HEK293 (cell line): ENCODE data around the gene RACGAP1.
A peak's percentile ranks its signal among the peaks of the same experiment; 100 is the strongest.

Experiments used
- CTCF ChIA-PET: fragments of 350-600 bp; formaldehyde crosslinking; extraction: SDS; loops from one replicate; lab custom pipeline; 2021; ENCODE audit warnings: antibody characterized with exemption; lab: Yijun Ruan, JAX
- POLR2A ChIA-PET: fragments of 300-600 bp; formaldehyde crosslinking; extraction: SDS; loops from one replicate; lab custom pipeline; 2020; ENCODE audit warnings: antibody characterized with exemption, inconsistent platforms; lab: Yijun Ruan, JAX
- H3K27ac ChIP-seq: fragments of 200-500 bp; sonication (Bioruptor generic); 2 replicates; pipeline ENCODE4 v1.5.1; 2014; ENCODE audit warnings: low read depth, low read length, control low read depth, inconsistent platforms; ENCODE audit errors: extremely low read depth
- H3K36me3 ChIP-seq, 2 experiments: fragments of 200-500 bp in 1 of 2; sonication (Bioruptor generic) in 1 of 2; 1 replicate in 1 of 2; 2 replicates in 1 of 2; pipeline ENCODE4 v1.5.1; 2014 to 2017; ENCODE audit warnings: inconsistent platforms in 2 of 2, low read length in 2 of 2; ENCODE audit not compliant: control insufficient read depth in 2 of 2, insufficient read depth in 1 of 2
- H3K4me1 ChIP-seq: fragments of 200-500 bp; sonication (Bioruptor generic); 2 replicates; pipeline ENCODE4 v1.5.1; 2014; ENCODE audit warnings: mild to moderate bottlenecking, low read length, inconsistent platforms; ENCODE audit not compliant: control insufficient read depth, insufficient read depth
- H3K4me3 ChIP-seq: 2 replicates; pipeline ENCODE4 v1.5.1; 2011; ENCODE audit warnings: low read depth, mild to moderate bottlenecking, control low read depth, low read length, moderate library complexity
- H3K9me3 ChIP-seq: fragments of 200-500 bp; sonication (Bioruptor generic); 2 replicates; pipeline ENCODE4 v1.5.1; 2014; ENCODE audit warnings: low read depth, low read length, inconsistent platforms; ENCODE audit not compliant: control insufficient read depth, insufficient read depth
- EGR2 ChIP-seq: fragments of 450-650 bp; formaldehyde crosslinking; IDR thresholded peaks from 2 replicates; pipeline ENCODE4 v1.5.1; 2016; ENCODE audit warnings: low read depth, missing biosample characterization, missing genetic modification characterization
- FEZF1 ChIP-seq: fragments of 450-650 bp; formaldehyde crosslinking; IDR thresholded peaks from 2 replicates; pipeline ENCODE4 v1.5.1; 2016; ENCODE audit warnings: missing biosample characterization, missing genetic modification characterization
- MZF1 ChIP-seq: fragments of 450-650 bp; formaldehyde crosslinking; IDR thresholded peaks from 2 replicates; pipeline ENCODE4 v1.5.1; 2017; ENCODE audit warnings: missing biosample characterization, missing genetic modification characterization, borderline replicate concordance
- PRDM1 ChIP-seq: fragments of 450-650 bp; formaldehyde crosslinking; IDR thresholded peaks from 2 replicates; pipeline ENCODE4; 2016; ENCODE audit warnings: missing biosample characterization, missing genetic modification characterization
- PRDM10 ChIP-seq: fragments of 450-650 bp; formaldehyde crosslinking; IDR thresholded peaks from 2 replicates; pipeline ENCODE4 v1.5.1; 2016; ENCODE audit warnings: missing biosample characterization, missing genetic modification characterization
- SALL2 ChIP-seq: fragments of 450-650 bp; formaldehyde crosslinking; IDR thresholded peaks from 2 replicates; pipeline ENCODE4 v1.5.0; 2017; ENCODE audit warnings: missing biosample characterization, mild to moderate bottlenecking, missing genetic modification characterization, borderline replicate concordance
- SP2 ChIP-seq: fragments of 450-650 bp; formaldehyde crosslinking; IDR thresholded peaks from 2 replicates; pipeline ENCODE4 v1.5.1; 2016; ENCODE audit warnings: missing biosample characterization, missing genetic modification characterization
- SP7 ChIP-seq: fragments of 450-650 bp; formaldehyde crosslinking; IDR thresholded peaks from 2 replicates; pipeline ENCODE4 v1.5.1; 2016; ENCODE audit warnings: missing biosample characterization, missing genetic modification characterization
- WT1 ChIP-seq: fragments of 450-650 bp; formaldehyde crosslinking; IDR thresholded peaks from 2 replicates; pipeline ENCODE4 v1.5.1; 2016; ENCODE audit warnings: missing biosample characterization, missing genetic modification characterization
- ZFHX2 ChIP-seq: fragments of 450-650 bp; formaldehyde crosslinking; conservative IDR thresholded peaks from 2 replicates; pipeline ENCODE4 v1.5.1; 2016; ENCODE audit warnings: missing biosample characterization, missing genetic modification characterization
- ZFP3 ChIP-seq: fragments of 450-650 bp; formaldehyde crosslinking; IDR thresholded peaks from 2 replicates; pipeline ENCODE4 v1.5.1; 2016; ENCODE audit warnings: low read depth, missing biosample characterization, missing genetic modification characterization
- ZFP69B ChIP-seq: fragments of 450-650 bp; formaldehyde crosslinking; IDR thresholded peaks from 2 replicates; pipeline ENCODE4 v1.5.1; 2016; ENCODE audit warnings: missing biosample characterization, missing genetic modification characterization
- ZNF133 ChIP-seq: fragments of 450-650 bp; formaldehyde crosslinking; IDR thresholded peaks from 2 replicates; pipeline ENCODE4 v1.5.1; 2016; ENCODE audit warnings: missing biosample characterization, missing genetic modification characterization
- ZNF175 ChIP-seq: fragments of 450-650 bp; formaldehyde crosslinking; IDR thresholded peaks from 2 replicates; pipeline ENCODE4 v1.5.1; 2016; ENCODE audit warnings: missing biosample characterization, missing genetic modification characterization
- ZNF214 ChIP-seq: fragments of 450-650 bp; formaldehyde crosslinking; IDR thresholded peaks from 2 replicates; pipeline ENCODE4 v1.5.1; 2017; ENCODE audit warnings: missing biosample characterization, mild to moderate bottlenecking, missing genetic modification characterization, borderline replicate concordance
- ZNF221 ChIP-seq: fragments of 450-650 bp; formaldehyde crosslinking; IDR thresholded peaks from 2 replicates; pipeline ENCODE4 v1.5.1; 2017; ENCODE audit warnings: missing biosample characterization, missing genetic modification characterization, borderline replicate concordance
- ZNF223 ChIP-seq: fragments of 450-650 bp; formaldehyde crosslinking; IDR thresholded peaks from 2 replicates; pipeline ENCODE4 v1.5.1; 2016; ENCODE audit warnings: missing biosample characterization, missing genetic modification characterization
- ZNF292 ChIP-seq: fragments of 450-650 bp; formaldehyde crosslinking; IDR thresholded peaks from 2 replicates; pipeline ENCODE4 v1.5.1; 2016; ENCODE audit warnings: low read depth, missing biosample characterization, missing genetic modification characterization, borderline replicate concordance
- ZNF324 ChIP-seq: fragments of 450-650 bp; formaldehyde crosslinking; IDR thresholded peaks from 2 replicates; pipeline ENCODE4 v1.5.1; 2016; ENCODE audit warnings: missing biosample characterization, missing genetic modification characterization
- ZNF549 ChIP-seq: fragments of 450-650 bp; IDR thresholded peaks from 2 replicates; pipeline ENCODE4 v1.5.1; 2018; ENCODE audit warnings: missing biosample characterization, missing genetic modification characterization, mild to moderate bottlenecking, inconsistent platforms, moderate library complexity
- ZNF600 ChIP-seq: fragments of 450-650 bp; formaldehyde crosslinking; IDR thresholded peaks from 2 replicates; pipeline ENCODE4 v1.5.1; 2016; ENCODE audit warnings: missing biosample characterization, missing genetic modification characterization
- ZNF670 ChIP-seq: fragments of 450-650 bp; formaldehyde crosslinking; IDR thresholded peaks from 2 replicates; pipeline ENCODE4 v1.5.1; 2016; ENCODE audit warnings: missing biosample characterization, missing genetic modification characterization, low read depth
- ZNF677 ChIP-seq: fragments of 450-650 bp; IDR thresholded peaks from 2 replicates; pipeline ENCODE4 v1.5.0; 2018; ENCODE audit warnings: missing biosample characterization, mild to moderate bottlenecking, missing genetic modification characterization, moderate library complexity
- ZSCAN5A ChIP-seq: fragments of 450-650 bp; formaldehyde crosslinking; IDR thresholded peaks from 2 replicates; pipeline ENCODE4 v1.5.1; 2016; ENCODE audit warnings: missing biosample characterization, missing genetic modification characterization
- TF ChIP-seq, protein P1 (sequence below): fragments of 450-650 bp; formaldehyde crosslinking; IDR thresholded peaks from 2 replicates; pipeline ENCODE4 v1.5.1; 2016; ENCODE audit warnings: missing biosample characterization, missing genetic modification characterization, borderline replicate concordance

Gene RACGAP1

DNA sequence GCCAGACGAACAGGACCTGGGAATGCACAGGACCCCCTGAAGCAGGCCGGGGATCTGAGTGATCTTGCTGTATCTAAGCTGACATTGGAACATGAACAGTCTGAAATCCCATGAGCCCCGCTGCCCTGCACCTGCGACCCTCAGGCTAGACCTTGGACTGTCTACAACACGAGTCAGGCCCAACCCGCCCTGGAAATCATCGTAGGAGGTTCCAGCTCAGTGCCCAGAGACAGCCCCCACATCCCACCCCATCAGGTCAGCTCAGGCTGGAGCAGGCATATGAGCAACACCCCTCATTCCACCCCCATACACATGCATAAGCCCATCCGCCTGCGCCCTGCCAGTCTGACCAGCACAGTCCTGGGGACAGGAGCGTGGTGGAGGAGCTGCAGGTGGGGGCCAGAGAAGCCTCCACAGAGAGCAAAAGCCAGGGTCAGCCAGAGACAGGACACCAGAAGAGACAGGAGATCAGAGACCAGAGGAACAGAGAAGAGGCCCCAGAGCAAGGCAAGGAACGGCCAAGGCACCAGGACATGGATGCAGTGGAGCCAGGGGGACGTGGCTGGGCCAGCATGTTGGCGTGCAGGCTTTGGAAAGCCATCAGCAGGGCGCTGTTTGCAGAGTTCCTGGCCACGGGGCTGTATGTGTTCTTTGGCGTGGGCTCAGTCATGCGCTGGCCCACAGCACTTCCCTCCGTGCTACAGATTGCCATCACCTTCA lies 52.5 kb downstream of the RACGAP1 start, which contains the start of gene AQP6:
TSS of gene AQP6 (plus strand) at position 307 of the 720 bp plus-strand sequence. CDS start at position 534, 227 bp downstream.
- H3K4me3 ChIP-seq, result no peak within 1 kb of the TSS
- TF ChIP-seq ZNF221, result no peak
- no peak for TF ChIP-seq ZNF175 (tag by site-specific recombination)
- no peak for TF ChIP-seq ZFP69B
- TF ChIP-seq ZNF214 (tag by site-specific recombination), result no peak
- TF ChIP-seq SALL2 (tag by site-specific recombination), result no peak
- 0 out of 2 replicates have a peak, but pooled peaks have one; percentile 18 for TF ChIP-seq ZNF600 (tag by site-specific recombination)
- no peak for TF ChIP-seq SP7 (tag by site-specific recombination)
- no peak for TF ChIP-seq ZNF292 (tag by site-specific recombination)
- no peak for TF ChIP-seq PRDM1 (tag by site-specific recombination)
- TF ChIP-seq ZNF133 (tag by site-specific recombination), result no peak
- TF ChIP-seq ZSCAN5A, result no peak
- no peak for TF ChIP-seq PRDM10 (tag by site-specific recombination)
- TF ChIP-seq EGR2 (tag by site-specific recombination), result peak; percentile 96
- no peak for TF ChIP-seq ZNF670
- TF ChIP-seq, protein P1, sequence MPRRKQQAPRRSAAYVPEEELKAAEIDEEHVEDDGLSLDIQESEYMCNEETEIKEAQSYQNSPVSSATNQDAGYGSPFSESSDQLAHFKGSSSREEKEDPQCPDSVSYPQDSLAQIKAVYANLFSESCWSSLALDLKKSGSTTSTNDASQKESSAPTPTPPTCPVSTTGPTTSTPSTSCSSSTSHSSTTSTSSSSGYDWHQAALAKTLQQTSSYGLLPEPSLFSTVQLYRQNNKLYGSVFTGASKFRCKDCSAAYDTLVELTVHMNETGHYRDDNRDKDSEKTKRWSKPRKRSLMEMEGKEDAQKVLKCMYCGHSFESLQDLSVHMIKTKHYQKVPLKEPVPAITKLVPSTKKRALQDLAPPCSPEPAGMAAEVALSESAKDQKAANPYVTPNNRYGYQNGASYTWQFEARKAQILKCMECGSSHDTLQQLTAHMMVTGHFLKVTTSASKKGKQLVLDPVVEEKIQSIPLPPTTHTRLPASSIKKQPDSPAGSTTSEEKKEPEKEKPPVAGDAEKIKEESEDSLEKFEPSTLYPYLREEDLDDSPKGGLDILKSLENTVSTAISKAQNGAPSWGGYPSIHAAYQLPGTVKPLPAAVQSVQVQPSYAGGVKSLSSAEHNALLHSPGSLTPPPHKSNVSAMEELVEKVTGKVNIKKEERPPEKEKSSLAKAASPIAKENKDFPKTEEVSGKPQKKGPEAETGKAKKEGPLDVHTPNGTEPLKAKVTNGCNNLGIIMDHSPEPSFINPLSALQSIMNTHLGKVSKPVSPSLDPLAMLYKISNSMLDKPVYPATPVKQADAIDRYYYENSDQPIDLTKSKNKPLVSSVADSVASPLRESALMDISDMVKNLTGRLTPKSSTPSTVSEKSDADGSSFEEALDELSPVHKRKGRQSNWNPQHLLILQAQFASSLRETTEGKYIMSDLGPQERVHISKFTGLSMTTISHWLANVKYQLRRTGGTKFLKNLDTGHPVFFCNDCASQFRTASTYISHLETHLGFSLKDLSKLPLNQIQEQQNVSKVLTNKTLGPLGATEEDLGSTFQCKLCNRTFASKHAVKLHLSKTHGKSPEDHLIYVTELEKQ (tag by site-specific recombination), result no peak
- peak; percentile 90 for TF ChIP-seq ZFHX2 (tag by site-specific recombination)
- no peak for TF ChIP-seq MZF1
- no peak for TF ChIP-seq FEZF1 (tag by site-specific recombination)
- TF ChIP-seq ZNF223 (tag by site-specific recombination), result no peak
- no peak for TF ChIP-seq WT1 (tag by site-specific recombination)
- no peak for TF ChIP-seq ZFP3
- TF ChIP-seq ZNF324 (tag by site-specific recombination), result no peak
- no peak for TF ChIP-seq ZNF549 (tag by site-specific recombination)
- no peak for TF ChIP-seq SP2 (tag by site-specific recombination)
- no peak for TF ChIP-seq ZNF677 (tag by site-specific recombination)
- CTCF ChIA-PET, result interaction anchor here (0.7 kb wide), 1 partner anchor 391 kb away, joined by 3 read pairs; no protein-coding TSS in a partner anchor
- POLR2A ChIA-PET, result no interaction called here
- H3K36me3 ChIP-seq, result no peaks in the 10 kb centered on the region
- H3K9me3 ChIP-seq, result no peaks in the 10 kb centered on the region
- no peaks in the 10 kb centered on the region for H3K4me1 ChIP-seq
- no peak within 1 kb of the TSS for H3K27ac ChIP-seq
